GM19455 (cell line): Measurements from ENCODE around the gene CORIN.
"Not testable (repeated sequence)": the region's sequence is repeated elsewhere in the genome, so short reads cannot be mapped to it uniquely, and the experiment has no call there.

Source experiments
- ATAC-seq: cut with Tn5 transposase; IDR thresholded peaks from one replicate; pipeline ENCODE4 v1.9.1; 2021; ENCODE audit not compliant: unreplicated experiment

The CORIN gene

GRCh38 chr4:47721892-47722575 lies 115.8 kb downstream of the CORIN start:
- ATAC-seq, result no peak

GRCh38 chr4:47721485-47721884 lies 116.4 kb downstream of the CORIN start:
- ATAC-seq, result no peak

- no peak for ATAC-seq
These were observed 117.1 kb downstream of the CORIN start for GRCh38 chr4:47720787-47721186.

- no peak for ATAC-seq
These were observed 118.3 kb downstream of the CORIN start for GRCh38 chr4:47719576-47719975.

- ATAC-seq, result no peak
These were observed 119.2 kb downstream of the CORIN start for GRCh38 chr4:47718696-47719095.

- ATAC-seq, result no peak
These were observed 120.7 kb downstream of the CORIN start for GRCh38 chr4:47717188-47717587.

GRCh38 chr4:47715716-47716416 lies 122.0 kb downstream of the CORIN start:
- no peak for ATAC-seq

GRCh38 chr4:47714269-47714668 lies 123.6 kb downstream of the CORIN start:
- no peak for ATAC-seq

- ATAC-seq, result no peak
These were observed 124.6 kb downstream of the CORIN start for GRCh38 chr4:47713129-47713834.

GRCh38 chr4:47711646-47712045 lies 126.2 kb downstream of the CORIN start:
- no peak for ATAC-seq

- ATAC-seq, result no peak
These were observed 126.7 kb downstream of the CORIN start for GRCh38 chr4:47711183-47711582.

GRCh38 chr4:47706352-47706751 lies 131.5 kb downstream of the CORIN start:
- ATAC-seq, result not testable (repeated sequence)

GRCh38 chr4:47705326-47705981 lies 132.4 kb downstream of the CORIN start:
- no peak for ATAC-seq

GRCh38 chr4:47704693-47705325 lies 133.1 kb downstream of the CORIN start:
- ATAC-seq, result no peak

- no peak for ATAC-seq
These were observed 133.9 kb downstream of the CORIN start for GRCh38 chr4:47703956-47704355.

- ATAC-seq, result no peak
These were observed 134.9 kb downstream of the CORIN start for GRCh38 chr4:47703008-47703407.

GRCh38 chr4:47701286-47701685 lies 136.6 kb downstream of the CORIN start:
- ATAC-seq, result no peak

- no peak for ATAC-seq
These were observed 139.0 kb downstream of the CORIN start for GRCh38 chr4:47698837-47699236.

GRCh38 chr4:47696823-47697222 lies 141.0 kb downstream of the CORIN start:
- no peak for ATAC-seq

GRCh38 chr4:47695260-47695659 lies 142.6 kb downstream of the CORIN start:
- ATAC-seq, result no peak

- no peak for ATAC-seq
These were observed 143.5 kb downstream of the CORIN start for GRCh38 chr4:47694322-47694721.
